ENCODE data around the gene MLX. TPM values are rescaled to one million over a fixed set of nuclear protein-coding genes. Genes with fewer than 3 reads are reported as not detected.

MLX gene
- total RNA-seq, 1 experiment from 2014 or later = 45.3 TPM

- H3K4me1 Mint-ChIP-seq = peaks cover 9 to 10% of the 10 kb centered on the region in 2 experiments
- no peak overlapping the region for H3K14ac ChIP-seq (ENCODE audit: insufficient read depth, low read length)
- no peaks in the 10 kb centered on the region for H3K27me3 ChIP-seq (ENCODE audit: insufficient read depth, low read length)
- no peak overlapping the region for H2BK12ac ChIP-seq (ENCODE audit: insufficient read length, low read depth, low read length)
- no peak overlapping the region for H3K56ac ChIP-seq (ENCODE audit: insufficient read length, low read depth, low read length)
- no peak overlapping the region for H2BK15ac ChIP-seq (ENCODE audit: low read depth, low read length)
- H3K23ac ChIP-seq (ENCODE audit: insufficient read length, low read depth, low read length) = no peak overlapping the region
- H2BK20ac ChIP-seq (ENCODE audit: low read depth, low read length, poor library complexity, severe bottlenecking) = no peak overlapping the region
- no peak overlapping the region for H3K18ac ChIP-seq (ENCODE audit: insufficient read length, low read depth, low read length)
- H4K20me1 ChIP-seq (ENCODE audit: control insufficient read depth, insufficient read depth, insufficient read length) = no peaks in the 10 kb centered on the region
- no peak overlapping the region for H3K9ac ChIP-seq (ENCODE audit: extremely low read depth, insufficient read length, low read length)
- no peak overlapping the region for H2AK5ac ChIP-seq (ENCODE audit: insufficient read length, low read length)
- H4K8ac ChIP-seq (replicated peaks; ENCODE audit: insufficient read length, low read depth, low read length) = no peak overlapping the region
- peaks cover 0 to 3% of the 10 kb centered on the region in 2 experiments; a peak in 1 of 5 replicates for H3K9me3 Mint-ChIP-seq
- DNase-seq = no peak
- no peak overlapping the region for H4K5ac ChIP-seq (ENCODE audit: insufficient read length, low read depth, low read length)
- H3K79me1 ChIP-seq (ENCODE audit: insufficient read depth, low read depth, low read length, poor library complexity, severe bottlenecking) = peaks cover 4% of the 10 kb centered on the region
- H2BK5ac ChIP-seq (ENCODE audit: insufficient read length, low read length) = no peak overlapping the region
- TF ChIP-seq CTCF (conservative IDR thresholded peaks at IDR 0.05) = no peak
- no peaks in the 10 kb centered on the region for H3K4me1 ChIP-seq (ENCODE audit: insufficient read depth, low read length)
- no peak overlapping the region for H3T11ph ChIP-seq (ENCODE audit: low read length)
- no CpG with 5 or more reads among the region's 4 CpGs for WGBS (ENCODE audit: extremely low coverage, insufficient read length, low lambda C conversion rate)
- no peak overlapping the region for H2AFZ ChIP-seq (ENCODE audit: low read length)
- H3K9me3 ChIP-seq (ENCODE audit: control insufficient read depth, low read depth, low read length) = no peaks in the 10 kb centered on the region
- H4K91ac ChIP-seq (ENCODE audit: insufficient read length, low read depth, low read length) = no peak overlapping the region
- peaks cover 35 to 48% (median 48%) of the 10 kb centered on the region in 3 experiments for H3K36me3 Mint-ChIP-seq (ENCODE audit: insufficient read depth in 1 of 3, low read depth in 3 of 3)
- H3K23me2 ChIP-seq (ENCODE audit: insufficient read length, low read depth, low read length, poor library complexity, severe bottlenecking) = peaks cover 10% of the 10 kb centered on the region
- peaks cover 8% of the 10 kb centered on the region; the same call in 1 of the 2 replicates for H3K79me2 ChIP-seq (ENCODE audit: insufficient read depth, low read length)
- no peak overlapping the region; a peak in 1 of 5 replicates for H3K4me3 Mint-ChIP-seq
- no peak overlapping the region for H3K4me2 ChIP-seq (ENCODE audit: insufficient read depth, insufficient read length, low read length)
- no peaks in the 10 kb centered on the region for H3K27me3 Mint-ChIP-seq (ENCODE audit: low read depth)
- H3K27ac Mint-ChIP-seq = no peak overlapping the region
- no peak overlapping the region for H3K27ac ChIP-seq (ENCODE audit: insufficient read length, low read depth, low read length)
- no peak overlapping the region for H2BK120ac ChIP-seq (ENCODE audit: low read depth, low read length, poor library complexity, severe bottlenecking)
- H3K4ac ChIP-seq (ENCODE audit: low read depth, low read length) = no peak overlapping the region
Observed at GRCh38 chr17:42612013-42612412, 45.1 kb downstream of the MLX start.
